SIG-M5 treated with dmso at 0.1 percent for 504 hours (cell line): ENCODE data around the gene DCAKD.

Experiments
- DNase-seq: peaks from one replicate; lab custom pipeline; 2025; ENCODE audit not compliant: unreplicated experiment; lab: John Stamatoyannopoulos, UW

Gene DCAKD

DNA sequence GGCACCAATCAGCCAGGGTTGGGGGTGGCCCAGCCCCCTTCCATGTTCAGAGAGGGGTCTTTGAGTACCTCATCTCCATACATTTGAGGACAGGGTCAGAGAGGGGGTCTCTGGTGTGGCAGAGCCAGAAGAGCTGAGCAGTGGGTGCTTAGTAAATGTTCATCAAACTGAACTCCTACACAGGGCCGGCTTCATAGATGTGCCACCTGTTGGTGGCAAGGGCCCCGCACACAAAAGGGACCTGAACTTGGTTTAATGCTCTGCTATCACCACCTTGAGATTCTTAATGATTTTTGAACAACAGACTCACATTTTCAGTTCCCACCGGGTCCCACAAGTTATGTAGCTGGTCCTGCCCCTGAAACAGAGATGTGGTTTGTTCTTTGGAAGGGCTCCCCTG lies 74.4 kb downstream of the DCAKD start:
- DNase-seq: no peak

GRCh38 chr17:44976206-44976605 lies 75.2 kb downstream of the DCAKD start:
- no peak for DNase-seq
